H9 (cell line): ENCODE measurements around the gene MOCS1. TPM values are rescaled to one million over a fixed set of nuclear protein-coding genes. Genes with fewer than 3 reads are reported as not detected.

Experiments
- DNase-seq: peaks from one replicate; pipeline ENCODE4 v3.0.0-alpha.2; 2017
- H2AFZ ChIP-seq: one replicate; pipeline ENCODE4 v1.6.1; 2013; ENCODE audit warnings: mild to moderate bottlenecking, low read length, control low read depth, moderate library complexity
- H2AK5ac ChIP-seq: 2 replicates; pipeline ENCODE4 v1.6.1; 2013; ENCODE audit warnings: low read length, control low read depth, mixed read lengths; ENCODE audit not compliant: insufficient read length
- H2BK120ac ChIP-seq: one replicate; pipeline ENCODE4 v1.6.1; 2013; ENCODE audit warnings: low read depth, mild to moderate bottlenecking, low read length, control low read depth, inconsistent platforms; ENCODE audit not compliant: poor library complexity, severe bottlenecking
- H2BK12ac ChIP-seq: 2 replicates; pipeline ENCODE4 v1.6.1; 2013; ENCODE audit warnings: low read length, control low read depth, mixed read lengths, low read depth; ENCODE audit not compliant: insufficient read length
- H2BK15ac ChIP-seq: 2 replicates; pipeline ENCODE4 v1.6.1; 2013; ENCODE audit warnings: low read depth, low read length, control low read depth
- H2BK20ac ChIP-seq: one replicate; pipeline ENCODE4 v1.6.1; 2013; ENCODE audit warnings: low read depth, mild to moderate bottlenecking, low read length, control low read depth, inconsistent platforms; ENCODE audit not compliant: poor library complexity, severe bottlenecking
- H2BK5ac ChIP-seq: 2 replicates; pipeline ENCODE4 v1.6.1; 2013; ENCODE audit warnings: low read length, control low read depth, mixed read lengths; ENCODE audit not compliant: insufficient read length
- H3K14ac ChIP-seq: 2 replicates; pipeline ENCODE4 v1.6.1; 2013; ENCODE audit warnings: low read length, control low read depth; ENCODE audit not compliant: insufficient read depth
- H3K18ac ChIP-seq: 2 replicates; pipeline ENCODE4 v1.6.1; 2013; ENCODE audit warnings: low read depth, mild to moderate bottlenecking, mixed read lengths, low read length, control low read depth; ENCODE audit not compliant: insufficient read length
- H3K23ac ChIP-seq: 2 replicates; pipeline ENCODE4 v1.6.1; 2013; ENCODE audit warnings: low read length, control low read depth, mixed read lengths, low read depth; ENCODE audit not compliant: insufficient read length
- H3K23me2 ChIP-seq: 2 replicates; pipeline ENCODE4 v1.6.1; 2013; ENCODE audit warnings: low read depth, mild to moderate bottlenecking, mixed read lengths, low read length, control low read depth; ENCODE audit not compliant: insufficient read length, poor library complexity, severe bottlenecking
- H3K27ac ChIP-seq: 2 replicates; pipeline ENCODE4 v1.5.1; 2013; ENCODE audit warnings: low read length, control low read depth, mixed read lengths, low read depth; ENCODE audit not compliant: insufficient read length
- H3K27me3 ChIP-seq: 2 replicates; pipeline ENCODE4 v1.6.1; 2013; ENCODE audit warnings: low read length, control low read depth, inconsistent platforms; ENCODE audit not compliant: insufficient read depth
- H3K4ac ChIP-seq: 2 replicates; pipeline ENCODE4 v1.6.1; 2013; ENCODE audit warnings: low read depth, mild to moderate bottlenecking, control low read depth, inconsistent platforms, low read length, moderate library complexity
- H3K4me1 ChIP-seq: 2 replicates; pipeline ENCODE4 v1.6.1; 2013; ENCODE audit warnings: low read length, control low read depth, inconsistent platforms; ENCODE audit not compliant: insufficient read depth
- H3K4me2 ChIP-seq: 2 replicates; pipeline ENCODE4 v1.6.1; 2013; ENCODE audit warnings: low read length, control low read depth, mixed read lengths; ENCODE audit not compliant: insufficient read length, insufficient read depth
- H3K56ac ChIP-seq: 2 replicates; pipeline ENCODE4 v1.6.1; 2013; ENCODE audit warnings: low read depth, mild to moderate bottlenecking, mixed read lengths, low read length, control low read depth; ENCODE audit not compliant: insufficient read length
- H3K79me1 ChIP-seq: 2 replicates; pipeline ENCODE4 v1.6.1; 2013; ENCODE audit warnings: low read depth, mild to moderate bottlenecking, moderate library complexity, low read length, control low read depth, inconsistent platforms; ENCODE audit not compliant: insufficient read depth, poor library complexity, severe bottlenecking
- H3K79me2 ChIP-seq: 2 replicates; pipeline ENCODE4 v1.6.1; 2013; ENCODE audit warnings: low read length, control low read depth, inconsistent platforms; ENCODE audit not compliant: insufficient read depth
- H3K9ac ChIP-seq: 2 replicates; pipeline ENCODE4 v1.6.1; 2013; ENCODE audit warnings: low read length, control low read depth, mixed read lengths; ENCODE audit not compliant: insufficient read length; ENCODE audit errors: extremely low read depth
- H3K9me3 ChIP-seq: one replicate; pipeline ENCODE4 v1.6.1; 2013; ENCODE audit warnings: low read depth, low read length, inconsistent platforms; ENCODE audit not compliant: control insufficient read depth
- H3T11ph ChIP-seq: one replicate; pipeline ENCODE4 v1.6.1; 2013; ENCODE audit warnings: mild to moderate bottlenecking, low read length, control low read depth, inconsistent platforms
- H4K20me1 ChIP-seq: one replicate; pipeline ENCODE4 v1.6.1; 2013; ENCODE audit not compliant: control insufficient read depth, insufficient read length, insufficient read depth
- H4K5ac ChIP-seq: 2 replicates; pipeline ENCODE4 v1.6.1; 2013; ENCODE audit warnings: low read depth, mild to moderate bottlenecking, mixed read lengths, low read length, control low read depth; ENCODE audit not compliant: insufficient read length
- H4K8ac ChIP-seq: replicated peaks from 2 replicates; pipeline ENCODE4 v1.6.1; 2013; ENCODE audit warnings: low read length, control low read depth, mixed read lengths, low read depth; ENCODE audit not compliant: insufficient read length
- H4K91ac ChIP-seq: 2 replicates; pipeline ENCODE4 v1.6.1; 2013; ENCODE audit warnings: low read depth, mild to moderate bottlenecking, moderate library complexity, mixed read lengths, low read length, control low read depth; ENCODE audit not compliant: insufficient read length
- H3K27ac Mint-ChIP-seq, 3 experiments: 2 replicates in 2 of 3; 3 replicates in 1 of 3; pipeline ENCODE4 v1.8.0; 2020 to 2021; ENCODE audit warnings: mixed read lengths in 3 of 3, mild to moderate bottlenecking in 1 of 3, moderate library complexity in 1 of 3
- H3K27me3 Mint-ChIP-seq: 2 replicates; pipeline ENCODE4 v1.8.0; 2021; ENCODE audit warnings: low read depth, mild to moderate bottlenecking, moderate library complexity, mixed read lengths
- H3K36me3 Mint-ChIP-seq, 3 experiments: 2 replicates in 2 of 3; 3 replicates in 1 of 3; pipeline ENCODE4 v1.8.0; 2020 to 2021; ENCODE audit warnings: low read depth in 3 of 3, mixed read lengths in 3 of 3; ENCODE audit not compliant: insufficient read depth in 1 of 3
- H3K4me1 Mint-ChIP-seq, 2 experiments: 2 replicates each; pipeline ENCODE4 v1.8.0; 2020; ENCODE audit warnings: mixed read lengths in 2 of 2
- H3K4me3 Mint-ChIP-seq, 2 experiments: 2 replicates in 1 of 2; 3 replicates in 1 of 2; pipeline ENCODE4 v1.8.0; 2020 to 2021; ENCODE audit warnings: mild to moderate bottlenecking in 2 of 2, mixed read lengths in 2 of 2, moderate library complexity in 1 of 2
- H3K9me3 Mint-ChIP-seq, 2 experiments: 2 replicates in 1 of 2; 3 replicates in 1 of 2; pipeline ENCODE4 v1.8.0; 2020; ENCODE audit warnings: mild to moderate bottlenecking in 2 of 2, mixed read lengths in 2 of 2, moderate library complexity in 1 of 2
- WGBS: extraction: QIAGEN DNeasy Blood & Tissue Kit; methylation state at CpG from one replicate; pipeline ENCODE4 v1.1.7; 2013; ENCODE audit warnings: missing lambda C conversion rate, low lambda C conversion rate, mixed read lengths; ENCODE audit not compliant: insufficient read length; ENCODE audit errors: extremely low coverage; 5-methylcytosine and 5-hydroxymethylcytosine counted together
- total RNA-seq: library from RNA; stranded (reverse); gene quantifications from 2 replicates; pipeline ENCODE4 v1.2.1, GENCODE V29; 2021
- TF ChIP-seq, protein P1 (sequence below): fragments of 200-600 bp; sonication (generic); conservative IDR thresholded peaks from 3 replicates; pipeline ENCODE4 v1.8.0; 2021; ENCODE audit warnings: antibody characterized with exemption, mild to moderate bottlenecking

The MOCS1 gene
- total RNA-seq, 1 experiment from 2014 or later = 15.2 TPM

DNA sequence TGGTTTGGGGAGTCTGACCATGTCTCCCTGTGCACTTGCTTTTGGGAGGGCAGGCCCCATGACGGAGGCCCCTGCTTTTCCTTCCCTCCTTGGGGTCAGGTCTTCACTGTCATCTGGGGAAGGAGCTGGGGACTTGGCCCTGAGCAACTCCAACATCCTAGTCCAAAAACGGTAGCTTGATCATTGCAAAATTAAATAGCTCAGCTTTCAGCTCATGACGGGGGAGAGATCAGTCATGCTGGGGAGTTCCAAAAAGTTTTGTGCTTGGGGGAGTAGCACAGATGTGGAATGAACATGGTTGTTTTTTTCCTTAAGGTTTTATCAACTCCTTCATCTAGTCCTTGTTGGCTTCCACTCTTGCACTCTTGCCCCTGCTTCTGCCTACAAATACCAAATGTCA is 60.8 kb downstream of the MOCS1 start:
- no peak overlapping the region for H3K56ac ChIP-seq
- H3K4me1 ChIP-seq = no peaks in the 10 kb centered on the region
- no peak overlapping the region for H2BK12ac ChIP-seq
- H3K27me3 ChIP-seq = no peaks in the 10 kb centered on the region
- Mint-ChIP-seq H3K27me3 (peaks cover 5% of the 10 kb centered on the region), H3K4me3 (no peak overlapping the region), H3K9me3 (no peaks in the 10 kb centered on the region), H3K27ac (no peak overlapping the region), H3K36me3 (peaks cover 0 to 1% (median 0%) of the 10 kb centered on the region in 3 experiments; a peak in 3 of 7 replicates), H3K4me1 (no peaks in the 10 kb centered on the region)
- H2BK20ac ChIP-seq = no peak overlapping the region
- H2BK15ac ChIP-seq = no peak overlapping the region
- no peak overlapping the region for H3K4me2 ChIP-seq
- no peak overlapping the region for H4K91ac ChIP-seq
- no peak overlapping the region for H3K4ac ChIP-seq
- DNase-seq = no peak
- TF ChIP-seq, protein P1, sequence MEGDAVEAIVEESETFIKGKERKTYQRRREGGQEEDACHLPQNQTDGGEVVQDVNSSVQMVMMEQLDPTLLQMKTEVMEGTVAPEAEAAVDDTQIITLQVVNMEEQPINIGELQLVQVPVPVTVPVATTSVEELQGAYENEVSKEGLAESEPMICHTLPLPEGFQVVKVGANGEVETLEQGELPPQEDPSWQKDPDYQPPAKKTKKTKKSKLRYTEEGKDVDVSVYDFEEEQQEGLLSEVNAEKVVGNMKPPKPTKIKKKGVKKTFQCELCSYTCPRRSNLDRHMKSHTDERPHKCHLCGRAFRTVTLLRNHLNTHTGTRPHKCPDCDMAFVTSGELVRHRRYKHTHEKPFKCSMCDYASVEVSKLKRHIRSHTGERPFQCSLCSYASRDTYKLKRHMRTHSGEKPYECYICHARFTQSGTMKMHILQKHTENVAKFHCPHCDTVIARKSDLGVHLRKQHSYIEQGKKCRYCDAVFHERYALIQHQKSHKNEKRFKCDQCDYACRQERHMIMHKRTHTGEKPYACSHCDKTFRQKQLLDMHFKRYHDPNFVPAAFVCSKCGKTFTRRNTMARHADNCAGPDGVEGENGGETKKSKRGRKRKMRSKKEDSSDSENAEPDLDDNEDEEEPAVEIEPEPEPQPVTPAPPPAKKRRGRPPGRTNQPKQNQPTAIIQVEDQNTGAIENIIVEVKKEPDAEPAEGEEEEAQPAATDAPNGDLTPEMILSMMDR = no peak
- H3K18ac ChIP-seq = no peak overlapping the region
- no peak overlapping the region for H4K8ac ChIP-seq
- no peak overlapping the region for H4K5ac ChIP-seq
- H3K27ac ChIP-seq = no peak overlapping the region
- no peak overlapping the region for H3T11ph ChIP-seq
- no peak overlapping the region for H2AFZ ChIP-seq
- H3K23me2 ChIP-seq = no peaks in the 10 kb centered on the region
- H3K9ac ChIP-seq = no peak overlapping the region
- no peak overlapping the region for H2BK5ac ChIP-seq
- no peaks in the 10 kb centered on the region for H3K79me1 ChIP-seq
- no peaks in the 10 kb centered on the region for H3K79me2 ChIP-seq
- H3K23ac ChIP-seq = no peak overlapping the region
- no peaks in the 10 kb centered on the region for H4K20me1 ChIP-seq
- peak overlapping the region; percentile 39; the same call in 1 of the 2 replicates for H3K14ac ChIP-seq
- WGBS = no CpG with 5 or more reads among the region's 3 CpGs
- H2BK120ac ChIP-seq = no peak overlapping the region
- no peak overlapping the region for H2AK5ac ChIP-seq
- H3K9me3 ChIP-seq = no peaks in the 10 kb centered on the region
